HL-60 (cell line): ENCODE measurements around the gene KLHL33.

Experiments
- DNase-seq, 2 experiments: peaks; one replicate each; pipeline ENCODE4 v3.0.0-alpha.2; 2010 to 2020; ENCODE audit warnings: low read depth in 1 of 2, low spot score in 1 of 2
- H3K27ac ChIP-seq: fragments of 250-450 bp; sonication (Bioruptor Pico); replicated peaks from 2 replicates; pipeline ENCODE4 v1.5.1; 2020; ENCODE audit warnings: mild to moderate bottlenecking, moderate library complexity
- H3K27me3 ChIP-seq: fragments of 250-450 bp; sonication (Bioruptor Pico); 2 replicates; pipeline ENCODE4 v1.5.1; 2021; ENCODE audit warnings: mild to moderate bottlenecking, moderate library complexity; ENCODE audit not compliant: insufficient read depth, poor library complexity, severe bottlenecking
- H3K4me3 ChIP-seq: replicated peaks from 2 replicates; pipeline ENCODE4 v1.5.1; 2011; ENCODE audit warnings: mild to moderate bottlenecking, control low read depth, low read length; ENCODE audit not compliant: insufficient read depth
- CTCF ChIP-seq: IDR thresholded peaks from one replicate; pipeline ENCODE4 v1.5.1; 2011; ENCODE audit warnings: low read length, control low read depth, inconsistent platforms; ENCODE audit not compliant: insufficient read depth
- GABPA ChIP-seq: IDR thresholded peaks from 2 replicates; pipeline ENCODE4 v1.6.1; 2012; ENCODE audit warnings: low read depth
- POLR2AphosphoS5 ChIP-seq: IDR thresholded peaks from 2 replicates; pipeline ENCODE4 v1.6.1; 2012; ENCODE audit warnings: low read depth
- REST ChIP-seq: IDR thresholded peaks from 2 replicates; pipeline ENCODE4 v1.6.1; 2012; ENCODE audit warnings: low read depth; ENCODE audit not compliant: insufficient replicate concordance
- SPI1 ChIP-seq: IDR thresholded peaks from 2 replicates; pipeline ENCODE4 v1.6.1; 2012; ENCODE audit warnings: low read depth, mild to moderate bottlenecking, borderline replicate concordance

Gene KLHL33

GRCh38 chr14:20428802-20429201, 7.2 kb downstream of the KLHL33 start:
- H3K27ac ChIP-seq = peak overlapping the region; percentile 85
- H3K27me3 ChIP-seq = no peaks in the 10 kb centered on the region
- no peak for DNase-seq
- H3K4me3 ChIP-seq = no peak overlapping the region
- no peak for TF ChIP-seq CTCF
- TF ChIP-seq REST = no peak
- no peak for TF ChIP-seq SPI1
- TF ChIP-seq GABPA = no peak
- no peak for TF ChIP-seq POLR2AphosphoS5

- no peaks in the 10 kb centered on the region for H3K27me3 ChIP-seq
- H3K4me3 ChIP-seq = peak overlapping the region; percentile 34
- no peak for DNase-seq
- H3K27ac ChIP-seq = peak overlapping the region; percentile 85
- TF ChIP-seq GABPA (no peak), CTCF (no peak), REST (no peak), POLR2AphosphoS5 (no peak), SPI1 (no peak)
These were observed 8.0 kb downstream of the KLHL33 start for GRCh38 chr14:20428010-20428365.

GRCh38 chr14:20427231-20428009, 8.5 kb downstream of the KLHL33 start:
- H3K27me3 ChIP-seq = no peaks in the 10 kb centered on the region
- H3K4me3 ChIP-seq = peak overlapping the region; percentile 34
- peak overlapping the region; percentile 85 for H3K27ac ChIP-seq
- TF ChIP-seq GABPA (no peak), POLR2AphosphoS5 (no peak; the same call in 1 of the 2 replicates), REST (no peak), SPI1 (peak; percentile 94), CTCF (no peak)
- peak; percentile 63 to 74 for DNase-seq
